Subcutaneous adipose tissue (tissue), 4 donors: Measurements from ENCODE around the gene PRIM1. TPM values are rescaled to one million over a fixed set of nuclear protein-coding genes. Genes with fewer than 3 reads are reported as not detected.

Experiments used
- CTCF ChIP-seq: fragments of 450-650 bp; IDR thresholded peaks from one replicate; pipeline ENCODE4 v1.5.1; 2016; ENCODE audit warnings: low read depth, mild to moderate bottlenecking, control low read depth, antibody characterized with exemption, moderate library complexity
- total RNA-seq, 4 donors: library from RNA; depleted of rRNA; stranded (reverse); fragments of >200 nt; gene quantifications; one replicate each; pipeline ENCODE4 v1.1.0, GENCODE V29; 2016

Gene PRIM1
- total RNA-seq, 4 donors from 2014 or later = 3.4 to 11.7 (median 8.2) TPM

- TF ChIP-seq CTCF = no peak
These were observed 2.3 kb downstream of the PRIM1 start for GRCh38 chr12:56749853-56750252.

- TF ChIP-seq CTCF = no peak
These were observed 2.8 kb downstream of the PRIM1 start for GRCh38 chr12:56749359-56749758.

- no peak for TF ChIP-seq CTCF
These were observed 23.8 kb downstream of the PRIM1 start for GRCh38 chr12:56728139-56728861.

GRCh38 chr12:56725723-56726102 lies 26.4 kb downstream of the PRIM1 start:
- TF ChIP-seq CTCF = no peak

GRCh38 chr12:56724972-56725722 lies 27.0 kb downstream of the PRIM1 start, which contains the start of gene NACA:
NACA (minus strand) TSS chr12:56725299; CDS start chr12:56724521, 778 bp downstream.
- TF ChIP-seq CTCF = no peak

GRCh38 chr12:56724701-56724971 lies 27.5 kb downstream of the PRIM1 start:
- TF ChIP-seq CTCF = no peak

- no peak for TF ChIP-seq CTCF
These were observed 28.0 kb downstream of the PRIM1 start for GRCh38 chr12:56723889-56724700.
